ENCODE results near the gene ZNF335.

The ZNF335 gene

GRCh38 chr20:45951925-45952834 is 19.8 kb downstream of the ZNF335 start:
- no peak for DNase-seq (ENCODE audit: low read depth in 3 of 3)

DNA sequence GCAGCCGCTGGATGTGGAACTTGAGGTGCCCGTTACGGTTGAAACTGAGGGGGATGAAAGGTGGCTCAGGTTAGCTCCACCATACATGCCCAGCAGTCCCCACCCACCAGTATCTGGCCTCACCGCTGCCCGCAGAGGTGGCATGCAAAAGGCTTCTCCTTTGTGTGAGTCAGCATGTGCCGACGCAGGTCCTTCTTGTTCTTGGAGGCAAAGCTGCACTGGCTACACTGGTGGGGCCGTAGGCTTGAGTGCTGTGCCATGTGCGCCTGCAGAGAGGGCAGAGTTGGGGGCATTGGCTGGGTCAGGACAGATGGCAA is 21.7 kb downstream of the ZNF335 start:
- no peak for DNase-seq (ENCODE audit: low read depth in 3 of 3)

DNA sequence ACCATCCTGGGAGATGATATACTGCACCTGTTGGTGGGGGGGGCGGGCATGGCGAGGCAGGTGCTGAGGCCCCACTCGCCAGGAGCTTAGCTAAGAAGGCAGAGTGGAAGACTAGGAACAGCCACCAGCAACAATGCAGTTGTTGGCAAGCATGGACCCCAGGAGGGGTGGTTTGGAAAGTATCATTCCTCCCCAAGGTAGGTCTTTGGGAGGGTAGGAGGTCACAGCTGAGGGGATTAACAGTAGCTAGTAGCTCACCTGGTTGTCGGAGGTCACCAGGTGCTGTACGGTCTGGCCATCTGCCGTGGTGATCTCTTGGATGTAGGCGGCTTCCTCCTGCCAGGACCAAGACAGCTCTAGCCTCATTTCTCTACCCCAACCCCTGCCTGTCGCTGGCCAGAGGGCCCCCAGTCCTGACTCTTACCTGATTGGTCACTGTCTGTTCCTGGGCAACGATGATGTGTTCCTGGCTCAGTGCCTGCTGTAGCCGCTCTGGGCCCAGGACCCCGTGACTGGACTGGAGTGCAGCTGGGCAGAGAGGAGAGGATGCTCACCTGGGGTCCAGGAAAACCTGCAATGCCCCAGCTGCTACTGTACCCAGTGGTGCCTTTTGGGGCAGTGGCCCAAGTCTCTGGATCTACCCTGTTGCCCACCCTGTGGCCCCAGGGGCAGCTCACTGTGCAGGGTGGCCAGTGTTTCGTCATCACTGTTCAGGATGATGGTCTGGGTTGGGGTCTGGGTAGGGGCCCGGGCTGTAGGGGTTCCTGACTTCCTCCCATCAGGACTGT is 22.3 kb downstream of the ZNF335 start:
- DNase-seq (ENCODE audit: low read depth in 3 of 3) = no peak

DNA sequence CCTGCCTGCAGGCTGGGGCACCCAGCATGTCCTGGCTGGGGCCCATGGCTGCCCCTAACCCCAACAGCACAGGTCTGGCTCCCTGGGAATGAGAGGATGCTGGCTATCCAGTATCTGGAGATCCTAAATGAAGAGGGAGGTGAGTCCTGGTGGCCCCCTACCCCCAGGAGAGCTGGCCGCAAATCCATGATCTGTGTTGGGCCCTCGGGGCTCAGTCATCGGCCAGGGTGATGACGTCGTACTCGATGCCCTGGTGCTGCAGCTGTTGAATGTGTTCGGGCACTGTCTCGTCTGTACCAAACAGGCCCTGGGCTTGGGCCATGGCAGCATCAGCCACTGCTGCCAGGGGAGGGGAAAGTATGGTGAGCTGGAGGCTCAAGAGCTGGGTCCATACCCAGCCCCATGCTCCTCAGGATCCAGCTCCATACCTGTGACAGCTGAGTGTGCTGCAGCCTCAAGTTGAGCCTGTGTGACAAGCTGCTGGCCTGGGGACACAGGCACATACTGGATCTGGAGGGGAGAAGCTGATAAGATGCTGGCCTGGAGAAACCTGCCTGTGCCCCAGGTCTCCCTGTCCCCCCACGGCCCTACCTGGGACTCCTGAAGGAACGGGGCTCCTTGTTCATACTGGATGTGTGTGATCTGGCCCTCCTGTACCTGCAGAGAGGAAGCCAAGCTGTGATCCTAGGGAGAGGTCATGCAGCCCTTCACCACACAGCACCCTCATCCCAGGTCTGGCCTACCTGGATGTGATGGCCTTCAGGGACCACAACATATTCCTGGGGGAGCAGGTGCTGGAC is 23.1 kb downstream of the ZNF335 start:
- no peak for DNase-seq (ENCODE audit: low read depth in 3 of 3)

GRCh38 chr20:45948261-45948733 is 23.7 kb downstream of the ZNF335 start:
- no peak for DNase-seq (ENCODE audit: low read depth in 3 of 3)

- DNase-seq (ENCODE audit: low read depth in 3 of 3) = no peak
These were observed 24.7 kb downstream of the ZNF335 start for GRCh38 chr20:45947110-45947866.

- peak in 1 of 3 donors; percentile 19 for DNase-seq (ENCODE audit: low read depth in 3 of 3)
These were observed 25.6 kb downstream of the ZNF335 start for GRCh38 chr20:45946149-45946970.

DNA sequence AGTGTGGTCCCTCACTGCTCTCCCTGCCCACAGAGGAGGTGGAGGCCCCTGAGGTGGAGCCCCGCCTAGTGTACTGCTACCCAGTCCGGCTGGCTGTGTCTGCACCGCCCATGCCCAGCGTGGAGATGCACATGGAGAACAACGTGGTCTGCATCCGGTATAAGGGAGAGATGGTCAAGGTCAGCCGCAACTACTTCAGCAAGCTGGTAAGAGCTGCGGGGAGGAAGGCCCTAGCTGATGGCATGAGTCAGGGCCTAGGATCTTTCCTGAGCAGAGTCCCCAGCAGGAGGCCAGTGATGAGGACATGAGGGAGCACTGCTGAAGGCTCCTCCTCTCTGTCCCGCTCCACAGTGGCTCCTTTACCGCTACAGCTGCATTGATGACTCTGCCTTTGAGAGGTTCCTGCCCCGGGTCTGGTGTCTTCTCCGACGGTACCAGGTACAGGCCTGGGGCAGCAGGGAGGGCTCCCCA is 26.3 kb downstream of the ZNF335 start:
- DNase-seq (ENCODE audit: low read depth in 3 of 3) = no peak

GRCh38 chr20:45944965-45945677 is 26.9 kb downstream of the ZNF335 start:
- no peak for DNase-seq (ENCODE audit: low read depth in 3 of 3)

DNA sequence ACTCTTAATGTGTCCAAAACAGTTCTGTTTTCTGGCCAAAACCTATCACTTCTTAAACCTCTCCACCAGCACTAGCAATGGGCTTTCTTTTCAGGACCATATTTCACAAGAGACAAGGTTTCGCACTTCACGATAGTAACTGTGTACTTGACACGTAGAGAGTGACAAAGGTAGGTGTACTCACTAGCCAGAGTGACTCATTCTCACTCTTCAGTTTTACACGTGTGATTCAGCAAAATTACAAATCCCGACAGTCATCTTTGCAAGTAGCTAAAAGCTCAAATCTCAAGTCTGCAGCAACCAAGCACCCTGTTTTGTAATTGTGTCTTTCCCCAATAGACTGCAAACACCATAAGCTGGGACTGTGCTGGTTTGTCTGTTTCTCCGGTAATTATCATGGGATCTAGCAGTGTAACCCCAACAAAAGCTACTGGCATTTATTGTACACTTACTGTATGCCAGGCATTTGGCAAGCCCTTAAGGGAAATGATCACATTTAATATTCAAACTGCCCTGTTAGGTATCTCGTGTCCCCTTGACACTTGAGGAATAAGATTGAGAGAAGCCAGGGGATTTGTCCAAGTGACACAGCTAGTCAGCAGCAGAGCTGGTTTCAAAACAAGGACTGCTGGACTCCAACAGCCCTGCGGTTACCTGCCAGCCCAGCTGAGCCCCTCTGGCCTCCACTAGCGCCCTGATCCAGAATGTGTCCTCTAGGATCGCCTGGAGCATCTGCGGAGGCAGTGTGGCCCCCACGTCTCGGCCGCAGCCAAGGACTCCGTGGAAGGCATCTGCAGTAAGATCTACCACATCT is 27.6 kb downstream of the ZNF335 start:
- DNase-seq (ENCODE audit: low read depth in 3 of 3) = no peak

- DNase-seq (ENCODE audit: low read depth in 3 of 3) = no peak
These were observed 28.4 kb downstream of the ZNF335 start for GRCh38 chr20:45943613-45944012.

GRCh38 chr20:45940469-45940868 is 31.5 kb downstream of the ZNF335 start:
- DNase-seq (ENCODE audit: low read depth in 3 of 3) = no peak

- no peak for DNase-seq (ENCODE audit: low read depth in 3 of 3)
These were observed 31.9 kb downstream of the ZNF335 start for GRCh38 chr20:45940053-45940452.

DNA sequence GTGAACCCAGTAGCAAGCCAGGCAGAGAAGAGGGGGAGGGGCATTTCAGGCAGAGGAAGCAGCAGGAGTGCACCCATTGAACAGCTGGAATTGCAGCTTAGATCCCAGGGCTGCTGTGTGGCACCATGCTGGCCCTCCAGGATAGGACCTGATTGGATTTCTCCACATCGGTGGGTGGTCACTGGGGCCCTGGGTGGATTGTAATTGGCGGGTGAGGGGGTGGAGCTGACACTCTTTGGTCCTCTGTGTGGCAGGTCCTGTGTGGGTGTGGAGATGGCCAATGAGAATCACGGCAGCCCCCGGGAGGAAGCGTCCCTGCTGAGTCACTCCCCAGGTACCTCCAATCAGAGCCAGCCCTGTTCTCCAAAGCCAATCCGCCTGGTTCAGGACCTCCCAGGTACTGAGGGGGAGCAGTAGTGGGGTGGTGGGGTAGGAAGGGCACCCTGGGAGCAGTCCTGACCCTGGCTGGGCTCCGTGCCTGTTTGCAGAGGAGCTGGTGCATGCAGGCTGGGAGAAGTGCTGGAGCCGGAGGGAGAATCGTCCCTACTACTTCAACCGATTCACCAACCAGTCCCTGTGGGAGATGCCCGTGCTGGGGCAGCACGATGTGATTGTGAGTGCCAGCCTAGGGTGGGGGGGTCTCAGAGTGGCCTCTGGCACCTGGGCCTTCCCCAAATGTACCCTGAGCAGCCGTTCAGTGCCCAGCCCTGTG is 33.1 kb downstream of the ZNF335 start:
- no peak for DNase-seq (ENCODE audit: low read depth in 3 of 3)

- DNase-seq (ENCODE audit: low read depth in 3 of 3) = no peak
These were observed 34.2 kb downstream of the ZNF335 start for GRCh38 chr20:45937765-45938164.

DNA sequence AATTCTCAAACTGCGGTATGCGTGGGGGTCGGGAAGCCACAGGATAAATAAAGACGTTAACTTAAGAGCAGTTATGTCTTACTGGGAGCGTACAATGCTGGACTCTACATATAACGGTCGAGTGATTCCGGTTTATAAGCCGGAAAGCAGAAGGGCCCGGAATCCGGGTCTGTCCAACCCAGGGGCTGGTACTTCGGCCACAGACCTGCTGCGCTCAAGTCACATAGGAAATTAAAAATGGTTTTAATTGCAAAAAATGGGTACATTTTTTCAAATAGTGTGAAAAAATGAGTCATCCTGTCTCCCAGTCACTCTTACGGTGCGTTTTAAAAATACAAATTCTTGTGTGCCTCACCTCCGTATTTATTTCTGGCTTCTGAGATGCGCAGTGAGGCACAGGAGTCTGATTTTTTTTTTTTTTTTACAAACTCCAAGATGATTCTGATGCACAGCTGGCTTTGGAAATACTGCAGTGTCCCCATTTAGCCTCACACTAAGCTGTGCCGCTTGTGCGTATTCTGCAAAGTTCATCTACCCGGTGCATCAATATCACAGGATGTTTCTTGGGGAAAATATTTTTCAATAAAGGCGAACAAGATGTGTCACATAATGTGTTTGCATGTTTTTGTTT is 36.5 kb downstream of the ZNF335 start:
- DNase-seq (ENCODE audit: low read depth in 3 of 3) = no peak

GRCh38 chr20:45934586-45935415 is 37.2 kb downstream of the ZNF335 start, which contains the start of gene PCIF1:
Gene PCIF1 (plus strand): TSS chr20:45934683. CDS start chr20:45939000, 4,317 bp downstream.
- DNase-seq (ENCODE audit: low read depth in 3 of 3) = peak; percentile 96 to 97 (median 96)

Measured in stimulated activated CD4-positive, alpha-beta T cell treated with anti-CD3 and anti-CD28 coated beads, TNF-alpha, amount 100 ng/mL, for 48 hours (primary cell).